CD4-positive, alpha-beta T cell (primary cell): ENCODE results near the gene SH3RF1. TPM values are rescaled to one million over a fixed set of nuclear protein-coding genes. Genes with fewer than 3 reads are reported as not detected.

ENCODE experiments used
- ATAC-seq: fragments of 200-7000 bp; cut with Tn5 transposase; one replicate; pipeline ENCODE4 v1.10.0; 2022; ENCODE audit warnings: mild to moderate bottlenecking; ENCODE audit not compliant: poor library complexity
- CTCF ChIA-PET: fragments of 350-600 bp; sonication (Branson Sonifier 250); formaldehyde crosslinking; loops from one replicate; lab custom pipeline; 2021; ENCODE audit warnings: antibody characterized with exemption, inconsistent platforms; lab: Charles Lee
- POLR2A ChIA-PET: fragments of 350-600 bp; sonication (Branson Sonifier 250); formaldehyde crosslinking; loops from one replicate; lab custom pipeline; 2021; ENCODE audit warnings: antibody characterized with exemption, inconsistent platforms; lab: Charles Lee
- DNase-seq, 14 experiments: peaks; one replicate each; pipeline ENCODE4 v3.0.0-alpha.2; 2013 to 2020; ENCODE audit warnings: mixed read lengths in 2 of 14
- H3K27ac ChIP-seq, 2 donors: one replicate each; pipeline versions ENCODE4 v1.5.1 to v1.7.0; 2013; ENCODE audit warnings: low read length in 2 of 2, low read depth in 1 of 2, mild to moderate bottlenecking in 1 of 2
- H3K27me3 ChIP-seq, 2 experiments: 1 replicate in 1 of 2; 2 replicates in 1 of 2; pipeline versions ENCODE4 v1.6.1 to v1.7.0; 2013; ENCODE audit warnings: low read length in 2 of 2, control low read depth in 1 of 2, mild to moderate bottlenecking in 1 of 2, moderate library complexity in 1 of 2; ENCODE audit not compliant: insufficient read depth in 2 of 2, control insufficient read depth in 1 of 2
- H3K36me3 ChIP-seq: one replicate; pipeline ENCODE4 v1.6.1; 2013; ENCODE audit warnings: low read length, control low read depth; ENCODE audit not compliant: insufficient read depth
- H3K4me1 ChIP-seq: one replicate; pipeline ENCODE4 v1.6.1; 2013; ENCODE audit warnings: low read length, control low read depth; ENCODE audit not compliant: insufficient read depth
- H3K4me3 ChIP-seq: one replicate; pipeline ENCODE4 v1.5.1; 2013; ENCODE audit warnings: mild to moderate bottlenecking, low read length, moderate library complexity
- H3K9me3 ChIP-seq, 2 experiments: 1 replicate in 1 of 2; 2 replicates in 1 of 2; pipeline versions ENCODE4 v1.6.1 to v1.7.0; 2013; ENCODE audit warnings: low read length in 2 of 2, mild to moderate bottlenecking in 2 of 2, control low read depth in 1 of 2, moderate library complexity in 1 of 2; ENCODE audit not compliant: control insufficient read depth in 1 of 2, insufficient read depth in 1 of 2
- H3K27ac Mint-ChIP-seq: one replicate; pipeline ENCODE4 v1.8.0; 2020; ENCODE audit warnings: mixed read lengths
- H3K27me3 Mint-ChIP-seq: one replicate; pipeline ENCODE4 v1.8.0; 2021; ENCODE audit warnings: mixed read lengths
- H3K36me3 Mint-ChIP-seq: one replicate; pipeline ENCODE4 v1.8.0; 2021; ENCODE audit warnings: low read depth, mixed read lengths
- H3K4me1 Mint-ChIP-seq: one replicate; pipeline ENCODE4 v1.8.0; 2021; ENCODE audit warnings: low read depth, mixed read lengths
- H3K4me3 Mint-ChIP-seq: one replicate; pipeline ENCODE4 v1.8.0; 2020; ENCODE audit warnings: mild to moderate bottlenecking, mixed read lengths
- H3K9me3 Mint-ChIP-seq: one replicate; pipeline ENCODE4 v1.8.0; 2020; ENCODE audit warnings: mixed read lengths
- CTCF ChIP-seq: fragments of 200-600 bp; IDR thresholded peaks from one replicate; pipeline ENCODE4 v1.8.0; 2022; ENCODE audit warnings: antibody characterized with exemption, mild to moderate bottlenecking
- intact Hi-C, 2 experiments: fragments of 100-400 bp; cut with DNase I in 1 of 2; cut with micrococcal nuclease in 1 of 2; formaldehyde crosslinking; loops; one replicate each; pipeline versions ENCODE4 v1.15.1 to v1.9.0; 2023 to 2025; cut with DNase I, micrococcal nuclease
- total RNA-seq, 174 experiments: library from RNA in 2 of 174; stranded (reverse) in 2 of 174; gene quantifications; one replicate each; pipeline ENCODE4 v1.2.3 and lab custom pipeline; 2021 to 2026

SH3RF1 gene
- total RNA-seq, 2 experiments from 2014 or later, result 0.25 TPM; not detected in 1

- ATAC-seq (no peak), DNase-seq (no peak)
- Mint-ChIP-seq H3K4me3 (no peak overlapping the region), H3K9me3 (no peaks in the 10 kb centered on the region), H3K36me3 (no peaks in the 10 kb centered on the region), H3K4me1 (no peaks in the 10 kb centered on the region), H3K27ac (no peak overlapping the region), H3K27me3 (peaks cover 66% of the 10 kb centered on the region)
- Histone ChIP-seq H3K4me3 (no peak overlapping the region), H3K9me3 (peaks cover 0 to 4% of the 10 kb centered on the region in 2 experiments), H3K27ac (no peak overlapping the region), H3K4me1 (no peaks in the 10 kb centered on the region), H3K36me3 (no peaks in the 10 kb centered on the region), H3K27me3 (peaks cover 6 to 7% of the 10 kb centered on the region in 2 experiments)
- intact Hi-C loops, result no loop called here
- ChIA-PET POLR2A (no interaction called here), CTCF (no interaction called here)
- TF ChIP-seq CTCF, result no peak
Observed at GRCh38 chr4:169263791-169264392, 6.9 kb downstream of the SH3RF1 start.

DNA sequence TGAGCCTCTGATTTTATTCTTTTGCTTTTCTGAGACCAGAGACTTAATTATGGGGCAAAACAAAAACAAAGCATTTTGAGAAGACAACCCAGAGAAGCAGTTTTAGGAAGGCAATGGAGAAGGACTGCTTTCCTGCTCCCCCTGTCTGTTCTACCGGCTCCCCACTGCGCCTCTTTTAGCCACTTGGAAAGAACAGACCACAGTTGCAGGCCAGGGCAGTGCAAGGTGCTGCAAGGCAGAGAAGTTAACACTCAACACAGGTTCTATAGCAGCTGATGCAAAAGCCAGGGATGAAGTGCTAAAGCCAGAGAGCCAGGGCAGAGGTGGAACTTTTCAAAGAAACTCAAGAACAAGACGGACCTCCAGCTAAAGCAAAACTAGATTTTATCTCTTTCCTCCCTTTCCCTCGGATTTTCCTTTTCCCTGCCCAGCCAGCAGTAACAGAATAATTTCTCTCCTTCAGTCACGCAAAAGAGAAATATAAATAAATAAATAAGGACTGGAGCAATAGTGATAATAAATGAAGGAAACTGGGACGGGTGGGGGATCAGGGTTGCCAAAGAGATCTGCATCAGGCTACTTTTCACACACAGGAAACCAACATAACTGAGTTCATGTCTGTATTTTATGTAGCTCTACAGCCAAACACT, 10.4 kb downstream of the SH3RF1 start:
- Histone ChIP-seq H3K4me3 (no peak overlapping the region), H3K36me3 (no peaks in the 10 kb centered on the region), H3K4me1 (no peaks in the 10 kb centered on the region), H3K9me3 (no peaks in the 10 kb centered on the region), H3K27me3 (peaks cover 4 to 6% of the 10 kb centered on the region in 2 experiments), H3K27ac (no peak overlapping the region)
- ChIA-PET CTCF (no interaction called here), POLR2A (no interaction called here)
- intact Hi-C loops, result no loop called here
- Mint-ChIP-seq H3K27ac (no peak overlapping the region), H3K9me3 (no peaks in the 10 kb centered on the region), H3K36me3 (no peaks in the 10 kb centered on the region), H3K27me3 (peaks cover 46% of the 10 kb centered on the region), H3K4me3 (no peak overlapping the region), H3K4me1 (no peaks in the 10 kb centered on the region)
- no peak for ATAC-seq
- DNase-seq, result no peak
- TF ChIP-seq CTCF, result no peak

- Mint-ChIP-seq H3K27ac (no peak overlapping the region), H3K9me3 (no peaks in the 10 kb centered on the region), H3K36me3 (no peaks in the 10 kb centered on the region), H3K27me3 (peaks cover 42% of the 10 kb centered on the region), H3K4me3 (no peak overlapping the region), H3K4me1 (no peaks in the 10 kb centered on the region)
- no peak overlapping the region for H3K27ac ChIP-seq
- TF ChIP-seq CTCF, result no peak
- CTCF ChIA-PET, result no interaction called here
- no peaks in the 10 kb centered on the region for H3K9me3 ChIP-seq
- DNase-seq, result no peak
- no peak for ATAC-seq
- H3K27me3 ChIP-seq, result peaks cover 3 to 6% of the 10 kb centered on the region in 2 experiments
- no peaks in the 10 kb centered on the region for H3K36me3 ChIP-seq
- POLR2A ChIA-PET, result no interaction called here
- intact Hi-C loops, result no loop called here
- H3K4me1 ChIP-seq, result no peaks in the 10 kb centered on the region
- no peak overlapping the region for H3K4me3 ChIP-seq
Observed at GRCh38 chr4:169259271-169259670, 11.5 kb downstream of the SH3RF1 start.
